ENCODE data around the gene IER5. TPM values are rescaled to one million over a fixed set of nuclear protein-coding genes. Genes with fewer than 3 reads are reported as not detected.

Gene IER5
- total and polyA plus RNA-seq, 2 of the 13 experiments (the other 11 are each of a cell fraction or from before 2014, with no cell fraction given): 2.5 to 3.5 TPM

GRCh38 chr1:181089676-181090544, 1.4 kb downstream of the IER5 start (continued):
- no peak for TF ChIP-seq CSRNP2 (CRISPR knock-in tag; conservative IDR thresholded peaks at IDR 0.05; ENCODE audit: low read depth)
- no peak for TF ChIP-seq ZBTB4 (CRISPR knock-in tag; IDR thresholded peaks at IDR 0.05; ENCODE audit: borderline replicate concordance)
- TF ChIP-seq ZNF10 (CRISPR knock-in tag; IDR thresholded peaks at IDR 0.05; ENCODE audit: borderline replicate concordance, low read depth): no peak
- no peak for TF ChIP-seq ZNF883 (CRISPR knock-in tag; IDR thresholded peaks at IDR 0.05; ENCODE audit: not compliant biosample characterization)
- TF ChIP-seq ZBTB37 (CRISPR knock-in tag; IDR thresholded peaks at IDR 0.05): no peak
- TF ChIP-seq TRIM24 (CRISPR knock-in tag; IDR thresholded peaks at IDR 0.05): no peak
- TF ChIP-seq ZEB1 (IDR thresholded peaks at IDR 0.05; ENCODE audit: insufficient replicate concordance, low read depth): no peak
- TF ChIP-seq ZSCAN29 (CRISPR knock-in tag; conservative IDR thresholded peaks at IDR 0.05): no peak
- no peak for TF ChIP-seq PTBP1 (IDR thresholded peaks at IDR 0.05; ENCODE audit: low read depth, low read length, poor library complexity, severe bottlenecking)
- no peak for TF ChIP-seq ZNF644 (CRISPR knock-in tag; IDR thresholded peaks at IDR 0.05; ENCODE audit: low read depth)
- no peak for TF ChIP-seq ZNF275 (CRISPR knock-in tag; IDR thresholded peaks at IDR 0.05; ENCODE audit: borderline replicate concordance)
- no peak for TF ChIP-seq ZNF251 (CRISPR knock-in tag; IDR thresholded peaks at IDR 0.05)
- TF ChIP-seq ZNF317 (CRISPR knock-in tag; IDR thresholded peaks at IDR 0.05): no peak
- no peak for TF ChIP-seq ZBTB25 (CRISPR knock-in tag; IDR thresholded peaks at IDR 0.05)
- no peak for TF ChIP-seq FLYWCH1 (CRISPR knock-in tag; IDR thresholded peaks at IDR 0.05)
- no peak for TF ChIP-seq BORCS8-MEF2B (CRISPR knock-in tag; IDR thresholded peaks at IDR 0.05)
- 0 out of 2 replicates have a peak, but pooled peaks have one; percentile 19 for TF ChIP-seq CSRNP1 (CRISPR knock-in tag; IDR thresholded peaks at IDR 0.05)
- TF ChIP-seq TAF1 (CRISPR knock-in tag; IDR thresholded peaks at IDR 0.05): peak; percentile 30; the same call in 1 of the 2 replicates
